ENCODE data around the gene SRSF4. TPM values are rescaled to one million over a fixed set of nuclear protein-coding genes. Genes with fewer than 3 reads are reported as not detected.
"Not testable (repeated sequence)": the region's sequence is repeated elsewhere in the genome, so short reads cannot be mapped to it uniquely, and the experiment has no call there.

Gene SRSF4
- total RNA-seq, 1 experiment from 2014 or later: 62.5 TPM

DNA sequence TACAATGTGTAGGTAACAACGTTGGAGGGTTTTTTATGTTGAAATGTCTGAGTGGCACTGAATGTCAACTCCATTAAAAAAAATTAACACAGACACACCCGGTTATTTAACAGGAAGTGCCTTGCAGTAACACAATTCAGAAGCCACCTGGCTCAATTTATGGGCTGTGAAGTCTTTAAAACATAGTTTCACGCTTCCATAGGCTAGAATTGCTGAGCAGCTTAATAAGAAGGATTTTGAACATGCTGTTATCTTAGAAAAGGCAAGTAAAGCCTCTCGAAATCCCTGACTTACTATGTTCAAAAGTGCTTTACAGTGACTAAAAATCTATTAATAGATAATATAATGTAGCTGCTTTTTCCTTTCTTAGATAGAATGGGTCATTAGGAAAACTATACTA, 19.7 kb downstream of the SRSF4 start:
- Histone ChIP-seq H3K27me3 (ENCODE audit: control insufficient read depth, insufficient read depth, low read length) (no peaks in the 10 kb centered on the region), H3K36me3 (replicated peaks; ENCODE audit: control insufficient read depth, insufficient read depth, low read length) (peaks cover 22% of the 10 kb centered on the region), H3K4me3 (ENCODE audit: insufficient read depth, low read depth, low read length) (no peak overlapping the region)
- DNase-seq: no peak

- no peak for DNase-seq
- Histone ChIP-seq H3K27me3 (ENCODE audit: control insufficient read depth, insufficient read depth, low read length) (no peaks in the 10 kb centered on the region), H3K36me3 (replicated peaks; ENCODE audit: control insufficient read depth, insufficient read depth, low read length) (peaks cover 28% of the 10 kb centered on the region), H3K4me3 (ENCODE audit: insufficient read depth, low read depth, low read length) (no peak overlapping the region)
Measured at GRCh38 chr1:29159773-29160172, 21.9 kb downstream of the SRSF4 start.

- DNase-seq: no peak
- Histone ChIP-seq H3K27me3 (ENCODE audit: control insufficient read depth, insufficient read depth, low read length) (no peaks in the 10 kb centered on the region), H3K4me3 (ENCODE audit: insufficient read depth, low read depth, low read length) (no peak overlapping the region), H3K36me3 (replicated peaks; ENCODE audit: control insufficient read depth, insufficient read depth, low read length) (peaks cover 42% of the 10 kb centered on the region)
Measured at GRCh38 chr1:29157269-29157601, 24.5 kb downstream of the SRSF4 start.

- Histone ChIP-seq H3K36me3 (replicated peaks; ENCODE audit: control insufficient read depth, insufficient read depth, low read length) (peaks cover 46% of the 10 kb centered on the region), H3K4me3 (ENCODE audit: insufficient read depth, low read depth, low read length) (no peak overlapping the region), H3K27me3 (ENCODE audit: control insufficient read depth, insufficient read depth, low read length) (no peaks in the 10 kb centered on the region)
- DNase-seq: no peak
Measured at GRCh38 chr1:29156543-29157268, 25.0 kb downstream of the SRSF4 start.

- DNase-seq: no peak
- H3K27me3 ChIP-seq (ENCODE audit: control insufficient read depth, insufficient read depth, low read length): no peaks in the 10 kb centered on the region
- peaks cover 52% of the 10 kb centered on the region for H3K36me3 ChIP-seq (replicated peaks; ENCODE audit: control insufficient read depth, insufficient read depth, low read length)
- no peak overlapping the region for H3K4me3 ChIP-seq (ENCODE audit: insufficient read depth, low read depth, low read length)
Measured at GRCh38 chr1:29152046-29152805, 29.5 kb downstream of the SRSF4 start.

GRCh38 chr1:29150346-29150745, 31.4 kb downstream of the SRSF4 start:
- H3K36me3 ChIP-seq (replicated peaks; ENCODE audit: control insufficient read depth, insufficient read depth, low read length): peaks cover 46% of the 10 kb centered on the region
- DNase-seq; H3K27me3 ChIP-seq (ENCODE audit: control insufficient read depth, insufficient read depth, low read length); H3K4me3 ChIP-seq (ENCODE audit: insufficient read depth, low read depth, low read length): not testable (repeated sequence)

DNA sequence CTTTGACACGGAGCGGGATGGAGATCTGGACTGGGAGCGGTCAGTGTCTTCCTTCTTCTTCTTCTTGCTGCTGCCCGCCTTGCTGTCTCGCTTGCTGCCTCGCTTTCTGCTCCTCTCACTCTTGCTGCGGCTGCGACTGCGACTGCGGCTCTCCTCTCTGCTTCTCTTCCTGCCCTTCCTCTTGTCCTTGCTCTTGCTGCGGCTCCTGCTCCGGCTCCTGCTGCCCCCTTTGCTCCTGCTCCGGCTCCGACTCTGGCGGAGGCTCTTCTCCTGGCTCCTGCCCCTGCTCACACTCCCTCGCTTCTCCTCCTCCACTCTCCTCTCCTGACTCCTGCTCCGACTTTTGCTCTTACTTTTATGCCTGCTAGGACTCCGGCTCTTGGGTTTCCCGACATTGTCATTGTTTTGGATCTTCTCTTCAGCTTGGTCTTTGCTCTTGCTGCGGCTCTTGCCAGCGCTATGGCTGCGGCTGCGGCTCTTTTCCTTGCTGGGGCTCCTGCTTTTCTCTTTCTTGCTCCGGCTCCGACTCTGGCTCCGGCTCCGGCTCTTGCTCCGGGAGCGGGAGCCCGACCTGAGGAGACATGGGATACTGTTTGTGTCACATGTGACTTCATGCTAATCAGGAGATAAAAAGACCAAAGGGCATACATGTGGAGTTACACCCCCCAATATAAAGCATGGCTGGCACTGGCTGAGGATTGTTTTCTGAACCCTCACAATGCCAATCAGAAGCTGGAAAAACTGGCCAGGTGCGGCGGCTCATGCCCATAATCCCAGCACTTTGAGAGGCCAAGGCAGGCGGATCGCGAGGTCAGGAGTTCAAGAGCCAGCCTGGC, 32.8 kb downstream of the SRSF4 start:
- H3K36me3 ChIP-seq (replicated peaks; ENCODE audit: control insufficient read depth, insufficient read depth, low read length): peaks cover 39% of the 10 kb centered on the region
- no peaks in the 10 kb centered on the region for H3K27me3 ChIP-seq (ENCODE audit: control insufficient read depth, insufficient read depth, low read length)
- no peak for DNase-seq
- H3K4me3 ChIP-seq (ENCODE audit: insufficient read depth, low read depth, low read length): no peak overlapping the region

DNA sequence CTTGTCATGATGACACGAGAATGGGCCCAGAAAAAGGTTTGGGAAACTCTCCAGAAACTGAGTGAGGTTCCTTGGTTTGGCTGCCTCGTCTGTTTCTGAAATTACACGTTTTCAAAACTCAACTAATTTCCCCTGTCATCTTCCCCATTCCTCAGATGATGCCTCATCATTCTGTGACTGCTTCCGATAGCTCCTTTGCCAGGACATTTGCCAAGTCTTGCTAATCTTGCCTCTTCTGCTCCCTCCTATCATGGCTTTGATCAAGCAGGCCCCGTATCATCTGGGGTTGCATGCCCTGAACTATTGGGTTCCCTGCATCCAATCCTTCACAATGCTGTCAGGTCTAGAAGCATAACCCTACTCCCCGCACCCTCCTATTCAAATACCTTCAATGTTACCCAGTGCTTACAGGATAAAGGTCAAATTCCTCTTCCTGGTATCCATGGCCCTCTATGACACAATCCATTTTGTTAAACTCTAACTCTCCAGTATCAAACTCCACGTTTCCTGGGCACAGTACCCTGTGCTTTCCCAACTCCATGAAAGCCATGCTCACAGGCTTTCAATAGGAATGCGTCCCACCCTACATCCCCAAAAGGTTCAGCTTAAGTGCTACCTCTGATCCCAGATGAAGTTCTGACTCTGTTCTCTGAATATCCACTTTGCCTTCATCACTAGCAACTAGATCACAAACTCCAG, 35.8 kb downstream of the SRSF4 start:
- peaks cover 21% of the 10 kb centered on the region for H3K36me3 ChIP-seq (replicated peaks; ENCODE audit: control insufficient read depth, insufficient read depth, low read length)
- no peaks in the 10 kb centered on the region for H3K27me3 ChIP-seq (ENCODE audit: control insufficient read depth, insufficient read depth, low read length)
- no peak overlapping the region for H3K4me3 ChIP-seq (ENCODE audit: insufficient read depth, low read depth, low read length)
- DNase-seq: no peak

DNA sequence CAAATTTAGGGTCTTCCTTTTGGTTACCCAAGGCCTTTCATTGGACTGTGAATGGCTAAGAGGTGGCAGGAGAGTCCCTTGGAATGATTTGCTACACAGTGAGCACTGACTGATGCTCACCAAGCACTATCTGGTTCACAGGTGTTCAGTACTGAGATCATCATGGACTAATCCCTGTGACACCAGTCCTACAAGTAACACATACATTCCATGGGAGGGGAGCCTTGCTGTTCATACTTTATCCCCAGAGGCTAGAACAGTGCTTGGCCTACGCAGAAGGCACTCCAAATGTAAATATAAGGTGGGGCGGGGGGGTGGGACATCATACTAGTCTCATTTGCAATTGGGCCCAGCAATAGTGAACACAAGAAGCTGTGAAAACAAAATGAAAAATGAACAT, 37.5 kb downstream of the SRSF4 start:
- no peak for DNase-seq
- H3K27me3 ChIP-seq (ENCODE audit: control insufficient read depth, insufficient read depth, low read length): no peaks in the 10 kb centered on the region
- peaks cover 13% of the 10 kb centered on the region for H3K36me3 ChIP-seq (replicated peaks; ENCODE audit: control insufficient read depth, insufficient read depth, low read length)
- H3K4me3 ChIP-seq (ENCODE audit: insufficient read depth, low read depth, low read length): no peak overlapping the region

GRCh38 chr1:29142714-29143113, 39.0 kb downstream of the SRSF4 start:
- no peak for DNase-seq
- Histone ChIP-seq H3K4me3 (ENCODE audit: insufficient read depth, low read depth, low read length) (no peak overlapping the region), H3K36me3 (replicated peaks; ENCODE audit: control insufficient read depth, insufficient read depth, low read length) (peaks cover 1% of the 10 kb centered on the region), H3K27me3 (ENCODE audit: control insufficient read depth, insufficient read depth, low read length) (no peaks in the 10 kb centered on the region)

GRCh38 chr1:29136391-29136915, 45.2 kb downstream of the SRSF4 start:
- DNase-seq: peak; percentile 77
- Histone ChIP-seq H3K27me3 (ENCODE audit: control insufficient read depth, insufficient read depth, low read length) (no peaks in the 10 kb centered on the region), H3K36me3 (replicated peaks; ENCODE audit: control insufficient read depth, insufficient read depth, low read length) (no peaks in the 10 kb centered on the region), H3K4me3 (ENCODE audit: insufficient read depth, low read depth, low read length) (no peak overlapping the region)

GRCh38 chr1:29134695-29135028, 47.0 kb downstream of the SRSF4 start:
- Histone ChIP-seq H3K4me3 (ENCODE audit: insufficient read depth, low read depth, low read length) (no peak overlapping the region), H3K27me3 (ENCODE audit: control insufficient read depth, insufficient read depth, low read length) (no peaks in the 10 kb centered on the region), H3K36me3 (replicated peaks; ENCODE audit: control insufficient read depth, insufficient read depth, low read length) (no peaks in the 10 kb centered on the region)
- no peak for DNase-seq

GRCh38 chr1:29133861-29134694, 47.6 kb downstream of the SRSF4 start:
- Histone ChIP-seq H3K36me3 (replicated peaks; ENCODE audit: control insufficient read depth, insufficient read depth, low read length) (no peaks in the 10 kb centered on the region), H3K4me3 (ENCODE audit: insufficient read depth, low read depth, low read length) (no peak overlapping the region), H3K27me3 (ENCODE audit: control insufficient read depth, insufficient read depth, low read length) (no peaks in the 10 kb centered on the region)
- DNase-seq: peak; percentile 77

Data from H7 (cell line).